Vagina (tissue), 2 donors: Measurements from ENCODE around the gene ROBO4. TPM values are rescaled to one million over a fixed set of nuclear protein-coding genes. Genes with fewer than 3 reads are reported as not detected.
A peak's percentile ranks its signal among the peaks of the same experiment; 100 is the strongest.

ENCODE experiments used
- DNase-seq, 2 donors: peaks; one replicate each; pipeline ENCODE4 v3.0.0-alpha.2; 2017; ENCODE audit errors: extremely low spot score in 2 of 2
- H3K27ac ChIP-seq: fragments of 200-600 bp; sonication (generic); one replicate; pipeline ENCODE4 v1.5.1; 2019
- H3K27me3 ChIP-seq: fragments of 200-600 bp; sonication (generic); one replicate; pipeline ENCODE4 v1.5.1; 2019
- H3K36me3 ChIP-seq, 2 donors: fragments of 200-600 bp; sonication (generic); one replicate each; pipeline ENCODE4 v1.5.1; 2017 to 2019
- H3K4me1 ChIP-seq: fragments of 200-600 bp; sonication (generic); one replicate; pipeline ENCODE4 v1.5.1; 2019
- H3K4me3 ChIP-seq, 2 donors: fragments of 200-600 bp; sonication (generic); 1 replicate in 1 of 2; 2 replicates in 1 of 2; pipeline ENCODE4 v1.5.1; 2016 to 2019
- H3K9me3 ChIP-seq: fragments of 200-600 bp; sonication (generic); one replicate; pipeline ENCODE4 v1.5.1; 2019
- CTCF ChIP-seq, 3 experiments: fragments of 450-650 bp in 2 of 3; fragments of 200-600 bp in 1 of 3; sonication (generic) in 1 of 3; IDR thresholded peaks; one replicate each; pipeline ENCODE4 v1.5.1; 2017 to 2019; ENCODE audit warnings: antibody characterized with exemption in 3 of 3, mild to moderate bottlenecking in 2 of 3, moderate library complexity in 2 of 3
- POLR2A ChIP-seq, 2 donors: fragments of 450-650 bp; IDR thresholded peaks; one replicate each; pipeline ENCODE4 v1.6.1; 2017; ENCODE audit warnings: antibody characterized with exemption in 2 of 2, mild to moderate bottlenecking in 2 of 2, moderate library complexity in 2 of 2
- POLR2AphosphoS5 ChIP-seq, 2 donors: sonication (generic); formaldehyde crosslinking; IDR thresholded peaks; one replicate each; pipeline ENCODE4 v1.9.0; 2017; ENCODE audit warnings: antibody characterized with exemption in 2 of 2, mild to moderate bottlenecking in 2 of 2, low read depth in 1 of 2; ENCODE audit not compliant: insufficient read depth in 1 of 2
- intact Hi-C: fragments of 100-400 bp; cut with DNase I; formaldehyde crosslinking; loops from one replicate; pipeline ENCODE4 v1.15.1; 2023
- total RNA-seq: library from RNA; depleted of rRNA; stranded (reverse); fragments of >200 nt; gene quantifications from one replicate; pipeline ENCODE4 v1.2.3, GENCODE V29; 2016

Gene ROBO4
- total RNA-seq, 1 donor from 2014 or later, result 39.8 TPM

- Histone ChIP-seq H3K27me3 (peaks cover 15% of the 10 kb centered on the region), H3K4me3 (no peak overlapping the region), H3K4me1 (peaks cover 34% of the 10 kb centered on the region), H3K27ac (no peak overlapping the region), H3K36me3 (no peaks in the 10 kb centered on the region), H3K9me3 (no peaks in the 10 kb centered on the region)
- no peak for TF ChIP-seq CTCF (IDR thresholded peaks at IDR 0.05)
- TF ChIP-seq POLR2AphosphoS5 (IDR thresholded peaks at IDR 0.05; ENCODE audit: insufficient read depth in 1 of 2, low read depth in 1 of 2), result no peak
- intact Hi-C loops, result no loop called here
- no peak for DNase-seq
Observed at GRCh38 chr11:124864892-124865180, 32.8 kb downstream of the ROBO4 start.

GRCh38 chr11:124864176-124864891 is 33.3 kb downstream of the ROBO4 start:
- DNase-seq, result no peak
- intact Hi-C loops, result no loop called here

GRCh38 chr11:124863826-124864165 is 33.9 kb downstream of the ROBO4 start:
- intact Hi-C loops, result no loop called here

More at GRCh38 chr11:124864176-124864891, 33.3 kb downstream of the ROBO4 start:
- H3K27me3 ChIP-seq, result peaks cover 15% of the 10 kb centered on the region
- H3K9me3 ChIP-seq, result no peaks in the 10 kb centered on the region
- H3K36me3 ChIP-seq, result no peaks in the 10 kb centered on the region
- H3K4me3 ChIP-seq, result no peak overlapping the region
- H3K27ac ChIP-seq, result no peak overlapping the region
- TF ChIP-seq CTCF (IDR thresholded peaks at IDR 0.05) (no peak), POLR2A (IDR thresholded peaks at IDR 0.05) (no peak), POLR2AphosphoS5 (IDR thresholded peaks at IDR 0.05; ENCODE audit: insufficient read depth in 1 of 2, low read depth in 1 of 2) (no peak)
- H3K4me1 ChIP-seq, result peaks cover 34% of the 10 kb centered on the region

GRCh38 chr11:124863137-124863825 is 34.4 kb downstream of the ROBO4 start:
- Histone ChIP-seq H3K36me3 (no peaks in the 10 kb centered on the region), H3K27me3 (peaks cover 6% of the 10 kb centered on the region), H3K9me3 (no peaks in the 10 kb centered on the region), H3K4me1 (peaks cover 24% of the 10 kb centered on the region), H3K4me3 (peak overlapping the region; percentile 20 to 30), H3K27ac (no peak overlapping the region)
- TF ChIP-seq CTCF (IDR thresholded peaks at IDR 0.05) (no peak), POLR2A (IDR thresholded peaks at IDR 0.05) (no peak), POLR2AphosphoS5 (IDR thresholded peaks at IDR 0.05; ENCODE audit: insufficient read depth in 1 of 2, low read depth in 1 of 2) (no peak)
- no peak for DNase-seq
- intact Hi-C loops, result no loop called here

More at GRCh38 chr11:124863826-124864165, 33.9 kb downstream of the ROBO4 start:
- H3K4me1 ChIP-seq, result peaks cover 28% of the 10 kb centered on the region
- no peak for DNase-seq
- no peak overlapping the region for H3K27ac ChIP-seq
- peaks cover 11% of the 10 kb centered on the region for H3K27me3 ChIP-seq
- H3K36me3 ChIP-seq, result no peaks in the 10 kb centered on the region
- TF ChIP-seq CTCF (IDR thresholded peaks at IDR 0.05), result no peak
- no peak for TF ChIP-seq POLR2A (IDR thresholded peaks at IDR 0.05)
- no peak overlapping the region for H3K4me3 ChIP-seq
- H3K9me3 ChIP-seq, result no peaks in the 10 kb centered on the region

- H3K9me3 ChIP-seq, result no peaks in the 10 kb centered on the region
- H3K36me3 ChIP-seq, result no peaks in the 10 kb centered on the region
- no peak overlapping the region for H3K4me3 ChIP-seq
- intact Hi-C loops, result no loop called here
- peaks cover 6% of the 10 kb centered on the region for H3K27me3 ChIP-seq
- peaks cover 24% of the 10 kb centered on the region for H3K4me1 ChIP-seq
- DNase-seq, result no peak
- no peak for TF ChIP-seq POLR2AphosphoS5 (IDR thresholded peaks at IDR 0.05; ENCODE audit: insufficient read depth in 1 of 2, low read depth in 1 of 2)
- no peak for TF ChIP-seq CTCF (IDR thresholded peaks at IDR 0.05)
- TF ChIP-seq POLR2A (IDR thresholded peaks at IDR 0.05), result no peak
- no peak overlapping the region for H3K27ac ChIP-seq
Observed at GRCh38 chr11:124861670-124862069, 36.0 kb downstream of the ROBO4 start.
